ENCODE results near the gene SPI1.

GRCh38 chr11:47391711-47392432 lies 13.5 kb upstream of the SPI1 start:
- TF ChIP-seq CTCF (IDR thresholded peaks at IDR 0.05; ENCODE audit: poor library complexity) = no peak
- TF ChIP-seq EZH2phosphoT487 (IDR thresholded peaks at IDR 0.05; ENCODE audit: low read depth, severe bottlenecking, unreplicated experiment) = no peak
